Smooth muscle cell of the brain vasculature (primary cell): Measurements from ENCODE around the gene KRTAP20-4.

Experiments
- DNase-seq: peaks from one replicate; pipeline ENCODE4 v3.0.0-alpha.2; 2012; ENCODE audit warnings: low read depth, low spot score

The KRTAP20-4 gene

DNA sequence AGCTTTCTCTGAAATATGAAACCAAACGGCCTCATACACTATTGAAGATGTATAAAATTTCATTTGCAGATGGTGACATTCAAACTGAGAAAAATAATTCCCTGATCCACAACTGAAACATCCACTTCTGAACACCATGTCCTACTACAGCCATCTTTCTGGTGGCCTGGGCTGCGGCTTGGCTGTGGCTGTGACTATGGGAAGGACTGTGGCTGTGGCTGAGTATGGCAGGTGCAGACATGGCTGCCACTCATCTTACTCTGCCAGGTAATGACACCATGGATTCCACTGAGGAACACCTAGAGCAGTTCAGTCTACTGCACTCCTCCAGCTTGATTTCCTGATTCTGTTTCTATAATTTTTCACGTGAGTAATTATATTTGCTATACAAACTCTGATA is at the start of gene KRTAP20-4:
Gene KRTAP20-4 (plus strand): TSS at position 106 of the 400 bp plus-strand sequence.
- DNase-seq: no peak

DNA sequence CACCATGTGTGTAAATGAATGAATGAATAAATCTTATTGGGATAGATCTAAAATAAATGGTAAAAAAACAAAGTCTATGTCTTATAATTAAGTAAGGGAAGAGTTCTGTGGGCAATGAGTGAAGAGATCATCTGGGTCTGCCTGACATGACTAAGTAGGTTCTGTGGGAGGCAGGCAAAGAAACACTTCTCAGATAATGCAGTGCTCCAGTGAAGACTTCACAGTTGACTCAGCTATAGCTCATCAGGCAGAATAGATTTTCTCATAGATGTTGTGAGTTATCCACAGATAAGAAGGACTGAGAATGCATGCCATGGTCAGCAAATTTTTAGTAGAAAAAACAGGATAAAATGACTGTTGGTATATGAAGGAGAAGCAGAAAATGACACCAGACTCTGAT is 42.7 kb upstream of the KRTAP20-4 start:
- DNase-seq: no peak

DNA sequence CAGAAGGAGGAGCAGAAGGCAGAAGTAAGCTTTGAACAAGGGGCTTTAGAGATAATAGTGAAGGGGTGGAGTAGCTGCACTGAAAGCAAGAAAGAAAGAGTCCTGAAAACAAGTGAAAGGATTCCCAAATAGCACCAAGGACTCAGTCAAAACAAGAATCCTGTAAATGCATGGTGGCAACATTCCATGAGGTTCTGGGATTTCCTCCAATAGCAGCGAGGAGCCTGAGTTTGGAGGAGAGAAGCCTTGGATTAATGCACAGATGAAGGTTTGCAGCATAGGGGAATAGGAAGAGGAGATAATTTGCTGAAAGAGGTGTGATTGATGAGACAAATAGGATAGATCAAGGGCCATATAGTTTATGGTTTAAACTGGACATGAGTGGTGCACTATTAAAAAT is 41.1 kb upstream of the KRTAP20-4 start:
- no peak for DNase-seq

DNA sequence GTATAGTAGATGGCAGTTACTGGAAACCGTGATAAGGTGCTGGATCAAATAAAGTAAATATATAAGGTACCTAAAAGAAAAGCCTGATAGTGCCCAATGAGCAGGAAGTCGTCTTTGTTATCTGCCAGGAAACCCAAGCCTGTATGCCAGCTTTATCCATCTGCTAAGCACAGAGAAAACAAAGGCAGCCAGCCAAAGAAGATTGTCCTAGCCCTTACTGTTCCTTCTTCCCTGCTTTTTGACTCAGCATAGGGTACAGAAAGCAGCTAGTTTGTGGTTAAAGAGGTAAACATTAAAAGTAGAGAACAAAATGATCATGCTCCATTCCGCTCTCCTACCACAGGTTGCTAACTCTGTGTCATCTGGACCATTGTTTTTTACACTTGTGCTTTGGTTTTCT is 40.3 kb upstream of the KRTAP20-4 start:
- DNase-seq: no peak

DNA sequence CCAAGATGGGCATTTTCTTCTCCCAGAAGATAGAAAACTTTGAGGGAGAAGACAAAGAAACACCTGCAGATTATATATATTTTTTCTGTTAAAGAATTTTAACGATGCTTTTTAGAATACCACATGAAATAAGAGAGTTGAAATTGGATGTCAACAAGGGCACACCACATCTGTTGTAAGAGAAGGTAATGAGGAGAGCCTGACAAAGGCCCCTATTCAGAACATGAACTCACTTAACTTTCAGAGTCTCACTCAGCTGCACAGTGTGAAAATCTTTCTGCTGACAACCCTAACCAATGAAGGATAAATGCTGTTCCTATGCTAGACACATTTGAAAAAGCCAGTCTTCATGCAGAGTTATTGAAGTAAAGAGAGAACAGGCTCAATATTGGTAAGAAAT is 37.6 kb upstream of the KRTAP20-4 start:
- no peak for DNase-seq

DNA sequence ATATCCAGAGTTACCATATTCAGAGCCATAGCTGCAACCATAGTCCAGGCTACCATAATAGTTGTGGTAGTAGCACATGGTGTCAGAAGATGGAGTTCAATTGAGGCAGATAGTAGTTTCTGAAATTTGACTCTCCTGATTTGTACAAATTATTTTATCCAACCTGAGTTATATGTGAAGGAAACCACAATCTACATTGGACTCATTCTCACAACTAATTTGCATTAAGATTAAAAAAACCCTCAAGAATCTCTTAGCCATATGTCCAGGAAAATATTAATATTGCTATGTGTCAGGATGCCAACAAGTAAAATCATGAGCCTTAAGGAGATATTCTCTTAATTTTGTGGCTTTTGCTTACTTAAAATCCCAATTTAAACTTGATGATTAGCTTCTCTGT is 30.1 kb upstream of the KRTAP20-4 start, which contains the start of gene KRTAP22-2:
Gene KRTAP22-2 (minus strand): TSS at position 101 of the 400 bp plus-strand sequence.
- no peak for DNase-seq

DNA sequence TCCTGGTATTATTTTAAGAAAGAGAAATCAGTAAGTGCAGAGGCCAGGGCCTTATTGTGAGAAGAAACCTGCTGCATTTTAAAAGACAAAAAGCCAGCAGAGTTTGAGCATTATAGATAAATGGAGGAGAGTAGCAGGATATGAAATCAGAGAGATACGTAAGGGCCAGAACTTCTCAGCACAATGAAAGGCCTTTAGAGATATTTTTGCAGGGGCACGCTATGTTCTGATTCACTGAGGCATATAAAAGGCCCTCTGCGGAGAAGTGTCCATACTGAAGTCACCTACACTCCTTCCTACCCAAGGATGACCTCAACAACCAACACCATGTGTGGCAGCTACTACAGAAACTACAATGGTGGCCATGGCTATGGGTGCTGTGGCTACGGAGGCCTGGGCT is 28.3 kb upstream of the KRTAP20-4 start, which contains the start of gene KRTAP6-3:
Gene KRTAP6-3 (plus strand): TSS at position 301 of the 400 bp plus-strand sequence. CDS start 6 bp downstream, at position 307.
- DNase-seq: no peak

DNA sequence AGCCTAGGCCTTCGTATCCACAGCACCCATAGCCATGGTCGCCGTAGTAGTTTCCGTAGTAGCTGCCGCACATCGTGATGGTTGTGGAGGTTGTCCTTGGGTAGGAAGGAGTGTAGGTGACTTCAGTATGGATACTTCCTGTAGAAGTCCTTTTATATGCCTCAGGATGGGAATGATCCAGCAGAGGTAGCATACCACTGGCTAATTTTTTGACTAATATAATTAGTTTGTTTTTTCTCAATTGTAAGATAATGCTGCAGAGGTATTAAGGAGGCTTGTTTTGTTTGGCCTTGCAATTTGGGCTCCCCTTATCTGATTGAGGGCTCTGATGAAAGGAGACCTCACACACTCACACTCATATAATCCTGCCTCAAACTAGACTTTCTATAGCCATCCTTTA is 21.6 kb upstream of the KRTAP20-4 start, which contains the start of gene KRTAP6-2:
Gene KRTAP6-2 (minus strand): TSS at position 101 of the 400 bp plus-strand sequence. CDS start 28 bp downstream, at position 73.
- DNase-seq: no peak

DNA sequence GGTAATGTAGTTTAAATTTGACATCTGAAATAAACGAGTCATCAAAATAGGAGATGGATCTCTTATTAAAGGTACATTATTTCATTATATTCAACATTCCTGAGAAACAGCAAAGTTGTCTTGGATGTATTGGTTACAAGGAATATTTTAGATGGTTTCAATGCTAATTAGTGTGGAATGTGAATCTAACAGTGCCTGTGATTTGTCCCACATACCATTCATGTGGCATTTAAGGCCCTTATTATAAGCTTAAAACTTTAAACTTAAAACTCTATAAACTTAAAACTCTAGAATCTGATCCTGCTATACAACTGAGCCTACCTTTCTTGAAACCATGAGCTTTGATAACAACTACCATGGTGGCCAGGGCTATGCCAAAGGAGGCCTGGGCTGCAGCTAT is 19.6 kb upstream of the KRTAP20-4 start, which contains the start of gene KRTAP22-1:
Gene KRTAP22-1 (plus strand): TSS at position 301 of the 400 bp plus-strand sequence.
- no peak for DNase-seq

DNA sequence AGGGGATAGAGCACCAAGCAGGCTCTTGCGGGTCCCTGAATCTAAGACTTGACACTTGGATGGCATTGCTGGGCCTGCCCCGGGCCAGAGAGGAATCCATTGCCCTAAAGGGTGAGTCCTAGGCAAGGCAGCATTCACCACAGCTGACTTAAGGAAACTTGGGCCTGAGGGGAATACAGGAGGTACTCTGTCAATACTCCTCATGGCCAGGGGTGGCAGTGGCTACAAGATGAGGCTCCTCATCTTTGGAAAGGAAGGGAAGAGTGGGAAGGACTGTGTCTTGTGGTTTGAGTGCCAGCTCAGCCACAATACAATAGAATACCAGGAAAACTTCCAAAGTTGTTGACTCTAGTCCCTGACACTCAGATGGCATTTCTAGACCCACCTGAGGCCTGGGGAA is 14.5 kb upstream of the KRTAP20-4 start:
- no peak for DNase-seq

DNA sequence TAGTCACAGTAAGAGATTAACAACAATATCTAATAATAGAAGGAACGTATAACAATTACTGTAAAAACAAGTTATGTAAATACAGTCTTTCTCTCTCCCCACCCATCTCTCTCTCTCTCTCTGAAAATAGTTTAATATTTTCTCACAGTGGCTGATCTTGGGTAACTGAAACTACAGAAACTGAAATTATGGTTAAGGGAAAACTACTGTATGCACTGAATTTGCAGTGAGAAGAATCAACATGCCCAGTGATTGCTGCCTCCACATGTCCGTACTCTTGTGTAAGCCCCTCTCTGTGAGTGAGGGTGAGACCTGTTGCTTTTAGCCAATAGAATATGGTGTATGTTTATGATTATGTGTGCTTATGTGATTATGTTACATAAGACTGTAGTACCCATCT is 8.3 kb upstream of the KRTAP20-4 start:
- no peak for DNase-seq

DNA sequence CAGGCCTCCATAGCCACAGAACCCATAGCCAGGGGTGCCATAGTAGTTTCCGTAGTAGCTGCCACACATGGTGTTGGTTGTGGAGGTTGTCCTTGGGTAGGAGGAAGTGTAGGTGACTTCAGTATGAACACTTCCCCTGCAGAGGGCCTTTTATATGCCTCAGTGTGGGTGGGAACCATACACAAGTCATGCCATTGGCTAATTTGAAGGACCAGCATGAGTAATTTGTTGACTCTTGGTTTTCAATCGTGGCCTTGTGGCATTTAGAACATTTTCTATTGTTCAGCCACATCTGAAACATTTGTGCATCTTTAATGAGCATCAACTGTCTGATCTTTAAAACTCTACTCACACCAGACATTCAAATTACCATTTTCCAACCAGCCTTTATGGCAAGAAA is 6.6 kb upstream of the KRTAP20-4 start, which contains the start of gene KRTAP6-1:
Gene KRTAP6-1 (minus strand): TSS at position 95 of the 400 bp plus-strand sequence. CDS start 26 bp downstream, at position 69.
- no peak for DNase-seq

DNA sequence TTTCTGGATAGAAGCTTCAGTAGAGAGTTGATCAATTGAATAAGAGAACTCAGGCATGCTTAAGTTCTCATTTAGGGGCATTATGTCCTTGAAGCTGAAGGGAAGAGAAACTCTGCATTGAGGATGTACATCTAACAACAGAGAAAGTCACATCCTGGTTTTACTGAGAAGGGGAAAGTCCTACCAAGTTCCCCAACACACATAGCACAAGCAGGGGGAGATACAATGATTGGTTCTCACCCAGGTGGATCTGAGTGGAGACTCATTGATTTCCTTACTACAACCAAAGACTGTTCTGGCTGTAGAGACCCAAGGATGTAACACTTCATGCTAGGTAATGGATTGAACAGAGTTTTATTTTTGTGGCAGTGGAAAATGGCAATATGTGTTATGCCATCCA is 5.2 kb upstream of the KRTAP20-4 start:
- DNase-seq: no peak

DNA sequence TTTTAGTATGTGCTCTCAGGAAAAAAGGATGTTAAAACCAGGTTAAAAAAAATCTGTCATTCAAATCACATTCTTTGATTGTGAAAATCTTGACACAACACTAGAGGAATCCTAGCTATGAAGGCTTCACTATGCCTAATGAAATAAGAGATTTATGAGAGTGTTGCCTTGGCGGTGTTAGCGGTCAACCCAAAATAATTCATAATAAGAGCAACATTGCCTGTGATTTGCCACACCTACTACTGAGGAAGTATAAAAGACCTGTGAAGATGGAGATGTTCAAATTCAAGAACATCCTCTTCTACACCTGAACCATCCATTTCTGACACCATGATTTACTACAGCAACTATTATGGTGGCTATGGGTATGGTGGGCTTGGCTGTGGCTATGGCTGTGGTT is 4.3 kb upstream of the KRTAP20-4 start, which contains the start of gene KRTAP20-1:
Gene KRTAP20-1 (plus strand): TSS at position 301 of the 400 bp plus-strand sequence. CDS start 30 bp downstream, at position 331.
- DNase-seq: no peak

DNA sequence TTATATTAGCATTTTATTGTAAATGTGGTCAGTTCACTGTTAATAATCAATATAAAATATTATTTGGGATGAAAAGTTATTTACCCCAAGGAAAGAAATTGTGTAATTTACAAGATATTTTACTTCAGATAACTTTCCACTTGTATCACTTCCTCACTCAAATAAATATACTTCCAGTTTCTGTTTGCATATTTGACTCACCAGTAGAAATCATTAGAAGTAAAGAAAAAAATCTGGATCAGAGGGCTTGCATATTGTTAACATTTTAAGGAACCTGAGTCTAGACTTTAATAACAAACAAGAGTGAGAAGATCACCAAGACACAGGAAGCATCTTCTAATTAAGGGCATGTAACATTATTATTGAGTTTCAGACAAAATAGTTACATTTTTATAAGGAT is 347 bp upstream of the KRTAP20-4 start:
- no peak for DNase-seq

DNA sequence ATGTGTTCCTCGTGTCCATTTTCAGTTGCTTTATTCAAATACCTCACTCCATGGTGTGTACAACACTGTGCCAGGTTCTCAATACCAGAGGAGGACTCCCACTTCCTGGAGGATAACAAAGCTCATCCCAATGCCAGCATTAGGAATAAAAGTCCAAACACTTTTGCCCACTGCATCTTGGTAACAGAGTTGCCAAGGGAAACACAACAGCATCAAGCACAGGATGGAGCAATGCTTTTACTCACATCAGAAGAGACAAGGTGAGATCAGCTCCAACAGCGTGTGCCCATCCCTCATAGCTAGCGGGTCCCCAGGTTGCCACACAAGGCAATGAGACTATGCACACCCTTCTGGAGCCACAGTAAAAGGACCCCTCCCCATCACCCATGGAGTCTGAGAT is 2.9 kb downstream of the KRTAP20-4 start:
- no peak for DNase-seq

DNA sequence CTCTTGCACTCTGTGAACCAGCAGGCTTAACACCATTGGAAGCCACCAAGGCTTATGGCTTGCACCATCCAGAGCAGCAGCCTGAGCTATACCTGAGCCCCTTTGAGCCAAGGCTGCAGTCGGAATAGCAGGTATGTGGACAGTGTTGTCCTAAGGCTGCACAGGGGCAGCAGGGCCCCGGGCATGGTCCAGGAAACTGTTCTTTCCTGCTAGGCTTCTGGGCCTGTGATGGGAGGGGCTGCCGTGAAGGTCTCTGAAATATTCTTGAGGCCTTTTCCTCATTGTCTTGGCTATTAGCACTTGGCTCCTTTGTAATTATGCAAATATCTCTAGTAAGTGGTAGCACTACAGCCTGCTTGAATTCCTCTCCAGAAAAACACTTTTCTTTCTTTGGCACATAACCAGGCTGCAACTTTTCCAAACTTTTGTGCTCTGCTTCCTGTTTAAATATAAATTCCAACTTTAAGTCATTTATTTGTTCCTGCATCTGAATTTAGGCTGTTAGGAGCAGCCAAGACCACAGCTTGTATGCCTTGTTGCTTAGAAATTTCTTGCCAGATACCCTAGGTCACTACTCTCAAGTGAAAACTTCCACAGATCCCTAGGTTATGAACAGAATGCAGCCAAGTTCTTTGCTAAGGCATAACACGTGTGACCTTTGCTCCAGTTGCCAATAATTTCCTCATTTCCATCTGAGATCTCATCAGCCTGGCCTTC is 5.2 kb downstream of the KRTAP20-4 start:
- no peak for DNase-seq

DNA sequence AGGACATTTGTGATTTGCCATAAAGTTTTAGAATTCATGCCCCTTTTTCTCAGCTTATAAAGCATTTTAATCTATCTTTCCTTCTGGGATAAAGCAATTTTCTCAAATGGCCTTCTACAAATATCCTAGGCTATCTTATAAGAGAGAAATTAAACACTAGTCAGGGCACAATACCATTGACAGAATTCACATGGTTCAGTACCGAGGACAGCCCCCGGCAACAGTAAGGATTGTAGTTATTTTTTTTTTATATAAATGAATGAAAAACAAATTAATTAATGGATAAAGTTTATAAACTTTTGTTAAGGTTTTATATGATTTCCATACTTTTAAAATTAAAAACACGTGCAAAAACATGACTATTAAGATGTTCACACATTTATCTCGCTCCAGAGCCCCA is 7.7 kb downstream of the KRTAP20-4 start:
- no peak for DNase-seq

DNA sequence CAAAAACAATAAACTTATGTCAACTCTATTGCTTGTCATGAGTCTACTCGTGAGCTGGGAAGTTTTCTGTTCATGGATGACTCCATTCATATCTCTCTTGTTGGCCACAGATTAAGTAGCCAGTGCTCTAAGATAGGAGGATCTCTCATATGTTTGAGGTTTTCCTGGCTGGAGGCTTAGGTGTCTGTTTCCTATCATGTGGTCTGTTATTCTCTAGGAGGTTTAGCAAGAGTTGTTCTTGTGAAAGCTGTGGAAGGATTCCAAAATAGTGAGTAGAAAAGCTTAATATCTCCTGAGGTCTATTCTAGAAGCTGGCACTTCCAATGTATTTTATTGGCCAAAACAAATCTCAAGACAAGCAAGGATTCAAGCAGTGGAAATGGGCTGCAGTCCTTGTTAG is 8.8 kb downstream of the KRTAP20-4 start:
- DNase-seq: no peak

DNA sequence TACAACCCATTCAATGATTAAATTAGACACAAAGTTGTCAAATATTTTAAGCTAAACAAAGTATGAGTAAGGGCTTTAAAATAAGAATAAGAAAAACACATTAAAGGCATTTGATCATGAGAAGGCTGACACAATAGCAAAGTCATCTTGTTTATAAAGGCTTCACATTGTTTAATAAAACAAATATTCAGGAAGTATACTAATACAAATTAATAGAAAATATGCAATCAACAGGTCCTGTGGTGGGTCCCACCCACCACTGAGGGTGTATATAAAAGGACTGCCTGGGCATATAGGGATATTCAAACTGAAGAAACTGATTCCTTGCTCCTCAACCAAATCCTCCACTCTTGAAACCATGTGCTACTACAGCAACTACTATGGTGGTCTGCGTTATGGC is 14.5 kb downstream of the KRTAP20-4 start, which contains the start of gene KRTAP20-2:
Gene KRTAP20-2 (plus strand): TSS at position 301 of the 400 bp plus-strand sequence. CDS start 58 bp downstream, at position 359.
- DNase-seq: no peak

DNA sequence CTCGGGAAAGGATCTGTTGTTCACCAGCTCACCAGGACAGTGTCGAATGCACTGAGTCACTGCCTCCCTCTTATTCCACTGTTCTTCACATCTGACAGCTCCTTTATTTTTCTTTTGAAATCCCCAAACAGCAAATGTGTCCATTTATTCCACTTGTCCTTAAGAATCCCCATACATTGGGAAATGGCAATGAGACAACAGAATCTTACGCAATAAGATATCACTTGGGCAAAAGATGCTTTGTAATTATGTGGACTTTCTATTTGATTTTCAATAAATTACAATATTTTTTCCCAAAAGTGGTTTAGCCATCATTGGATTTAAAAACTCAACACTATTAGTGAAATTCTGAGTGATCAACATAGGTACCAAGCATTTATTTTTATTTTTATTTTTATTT is 18.3 kb downstream of the KRTAP20-4 start:
- DNase-seq: no peak

DNA sequence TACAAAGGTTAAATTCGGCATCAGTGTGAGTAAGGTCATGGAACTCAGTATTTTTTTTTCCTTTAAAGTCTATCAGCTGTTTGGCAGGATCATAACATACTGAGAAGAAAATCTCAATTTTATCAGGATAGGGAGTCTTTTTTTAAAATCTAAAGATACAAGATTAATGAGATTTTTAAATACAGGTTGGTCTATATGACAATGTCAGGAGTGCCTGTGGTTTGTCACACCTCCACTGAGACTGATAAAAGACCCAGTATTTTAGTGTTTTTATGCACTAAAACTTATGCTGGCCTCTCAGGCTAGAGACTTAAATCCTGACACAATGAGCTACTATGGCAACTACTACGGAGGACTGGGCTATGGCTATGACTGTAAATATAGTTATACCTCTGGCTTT is 22.1 kb downstream of the KRTAP20-4 start, which contains the start of gene KRTAP20-3:
Gene KRTAP20-3 (plus strand): TSS at position 301 of the 400 bp plus-strand sequence.
- DNase-seq: no peak

DNA sequence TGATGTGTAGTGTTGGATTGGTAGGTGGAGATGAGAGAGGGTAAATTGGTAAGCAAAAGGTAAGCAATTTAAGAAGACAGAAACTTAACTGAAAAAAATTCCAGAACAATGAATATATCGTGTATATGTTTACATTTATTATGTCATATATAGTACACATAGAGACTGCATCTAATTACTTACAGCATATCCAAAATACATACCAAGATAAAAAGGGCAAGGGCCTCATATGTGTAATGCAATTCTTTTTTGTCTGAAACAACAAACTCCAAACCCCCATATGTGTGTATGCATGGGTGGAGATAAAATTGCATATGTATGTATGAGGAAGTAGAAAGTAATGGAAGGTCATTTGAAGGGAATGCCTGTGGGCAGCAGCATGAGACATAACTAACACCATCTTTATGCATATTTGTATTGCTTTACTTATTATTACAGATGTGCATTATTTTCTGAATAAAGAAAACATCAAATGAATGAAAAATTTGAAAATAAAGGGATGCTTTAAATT is 26.5 kb downstream of the KRTAP20-4 start:
- DNase-seq: no peak
